NCI-H187 treated with DMSO at 0.1 percent for 48 hours (cell line): ENCODE data around the gene ZNF512B.

Experiments
- DNase-seq: peaks from one replicate; lab custom pipeline; 2025; lab: John Stamatoyannopoulos, UW

Gene ZNF512B

GRCh38 chr20:63950701-63951397 lies 18.9 kb downstream of the ZNF512B start:
- DNase-seq = no peak

DNA sequence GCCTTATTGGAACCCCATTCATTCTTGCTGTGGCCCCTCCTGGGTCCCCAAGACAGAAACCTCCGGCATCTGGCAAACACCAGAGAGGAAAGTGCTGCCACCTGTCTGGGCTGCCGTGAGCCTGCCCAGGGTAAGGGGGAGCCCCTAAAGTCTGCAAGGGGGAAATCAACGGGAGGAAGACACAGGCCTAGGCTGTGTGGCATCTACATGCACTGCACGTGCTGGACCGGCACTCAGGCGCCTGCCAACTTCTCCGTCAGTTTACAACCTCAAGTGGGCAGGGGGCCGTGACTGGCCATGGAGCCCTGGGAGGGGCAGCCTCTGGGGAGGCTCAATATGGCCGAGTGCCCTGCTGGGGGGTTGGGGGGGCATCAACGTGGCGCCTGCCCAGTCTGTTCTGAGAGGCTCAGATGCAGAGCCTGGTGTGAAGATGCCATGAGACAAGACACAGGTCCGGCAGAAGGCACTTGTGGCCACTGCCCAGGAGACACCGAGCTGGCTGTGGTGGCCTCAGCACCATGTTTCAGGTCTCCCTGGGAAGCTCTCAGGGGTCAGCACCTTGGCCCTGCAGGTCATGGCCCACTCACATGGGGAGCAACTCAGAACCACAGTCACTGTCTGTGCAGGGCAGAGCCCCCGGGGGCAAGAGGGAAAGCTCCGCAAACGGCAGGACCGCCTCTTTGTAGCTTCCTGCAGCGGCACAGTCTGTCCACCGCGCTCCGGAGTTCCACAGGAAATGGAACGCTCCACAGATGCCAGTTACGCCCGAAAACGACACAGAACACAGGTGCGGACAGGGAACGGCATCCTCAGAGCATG lies 21.9 kb downstream of the ZNF512B start:
- no peak for DNase-seq

DNA sequence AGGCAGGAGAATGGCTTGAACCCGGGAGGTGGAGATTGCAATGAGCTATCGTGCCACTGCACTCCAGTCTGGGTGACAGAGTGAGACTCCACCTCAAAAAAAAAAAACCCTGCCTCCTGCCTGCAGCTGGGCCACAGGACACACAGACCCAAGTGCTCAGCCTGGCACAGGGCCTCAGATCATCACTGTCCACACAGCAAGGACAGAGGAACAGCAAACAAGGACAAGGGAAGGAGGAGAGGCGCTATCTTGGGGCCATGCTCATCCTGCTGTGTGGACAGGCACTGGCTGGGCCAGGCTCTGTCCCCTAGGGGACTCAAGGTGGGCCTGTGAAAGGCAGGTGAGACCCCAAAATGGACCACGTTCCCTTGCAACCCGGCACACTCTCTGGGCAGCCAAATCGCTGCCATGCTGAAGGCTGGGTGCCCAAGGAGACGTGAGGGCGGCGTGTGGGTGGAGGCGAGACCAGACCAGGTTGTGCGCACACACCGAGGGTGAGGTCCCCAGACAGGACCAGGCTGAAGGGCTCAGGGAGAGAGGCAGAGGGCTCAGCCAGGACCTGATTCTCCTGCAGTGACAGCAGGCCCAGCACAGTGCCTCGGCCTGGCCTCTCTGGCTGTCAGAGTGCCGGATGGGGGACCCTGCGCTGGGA lies 22.6 kb downstream of the ZNF512B start:
- no peak for DNase-seq

DNA sequence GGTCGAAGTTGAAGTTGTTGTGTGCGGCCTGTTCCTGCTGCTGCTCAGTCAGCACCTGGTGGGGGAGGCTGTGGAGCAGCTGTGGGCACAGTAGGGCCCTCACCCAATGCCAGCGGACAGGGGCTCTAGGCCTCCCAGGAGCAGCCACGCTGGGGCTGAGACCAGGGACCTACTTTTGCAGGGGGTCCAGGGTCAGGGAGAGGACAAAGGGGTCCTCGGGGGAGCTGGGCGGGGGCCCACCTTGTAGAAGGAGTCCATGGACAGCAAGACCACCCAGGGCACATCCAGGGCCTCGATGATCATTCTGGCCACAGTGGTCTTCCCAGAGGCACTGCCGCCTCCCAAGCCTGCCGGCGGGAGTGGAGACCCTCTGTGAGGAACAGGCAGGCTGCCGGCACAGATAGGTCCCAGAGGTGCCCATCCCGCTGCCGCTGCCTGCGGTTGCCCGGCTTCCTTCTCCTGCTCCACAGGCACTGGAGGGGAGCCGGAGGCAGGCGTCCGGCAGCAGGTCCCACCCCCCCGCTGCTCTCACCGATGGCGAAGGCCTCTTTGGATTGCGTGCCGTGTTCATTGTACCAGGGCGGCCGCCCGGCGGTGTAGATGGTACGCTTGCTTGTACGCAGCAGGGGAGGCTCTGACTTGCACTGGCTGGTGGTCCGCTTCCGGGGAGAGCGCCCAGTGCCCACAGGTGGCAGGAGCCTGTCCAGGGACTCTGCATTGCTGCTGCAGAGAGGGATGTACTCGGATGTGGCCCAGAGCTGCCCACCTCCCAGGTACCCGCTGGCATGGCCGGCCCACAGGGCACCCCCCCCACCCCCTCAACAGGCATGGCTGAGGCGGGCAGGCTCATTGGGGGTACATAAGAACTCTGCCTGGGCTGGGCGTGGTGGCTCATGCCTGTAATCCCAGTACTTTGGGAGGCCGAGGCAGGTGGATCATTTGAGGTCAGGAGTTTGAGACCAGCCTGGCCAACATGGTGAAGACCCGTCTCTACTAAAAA lies 23.5 kb downstream of the ZNF512B start:
- DNase-seq = no peak

- DNase-seq = no peak
These were observed 24.6 kb downstream of the ZNF512B start for GRCh38 chr20:63945031-63945658.

- no peak for DNase-seq
These were observed 25.4 kb downstream of the ZNF512B start for GRCh38 chr20:63944078-63944941.

GRCh38 chr20:63943808-63944077 lies 26.0 kb downstream of the ZNF512B start:
- no peak for DNase-seq

DNA sequence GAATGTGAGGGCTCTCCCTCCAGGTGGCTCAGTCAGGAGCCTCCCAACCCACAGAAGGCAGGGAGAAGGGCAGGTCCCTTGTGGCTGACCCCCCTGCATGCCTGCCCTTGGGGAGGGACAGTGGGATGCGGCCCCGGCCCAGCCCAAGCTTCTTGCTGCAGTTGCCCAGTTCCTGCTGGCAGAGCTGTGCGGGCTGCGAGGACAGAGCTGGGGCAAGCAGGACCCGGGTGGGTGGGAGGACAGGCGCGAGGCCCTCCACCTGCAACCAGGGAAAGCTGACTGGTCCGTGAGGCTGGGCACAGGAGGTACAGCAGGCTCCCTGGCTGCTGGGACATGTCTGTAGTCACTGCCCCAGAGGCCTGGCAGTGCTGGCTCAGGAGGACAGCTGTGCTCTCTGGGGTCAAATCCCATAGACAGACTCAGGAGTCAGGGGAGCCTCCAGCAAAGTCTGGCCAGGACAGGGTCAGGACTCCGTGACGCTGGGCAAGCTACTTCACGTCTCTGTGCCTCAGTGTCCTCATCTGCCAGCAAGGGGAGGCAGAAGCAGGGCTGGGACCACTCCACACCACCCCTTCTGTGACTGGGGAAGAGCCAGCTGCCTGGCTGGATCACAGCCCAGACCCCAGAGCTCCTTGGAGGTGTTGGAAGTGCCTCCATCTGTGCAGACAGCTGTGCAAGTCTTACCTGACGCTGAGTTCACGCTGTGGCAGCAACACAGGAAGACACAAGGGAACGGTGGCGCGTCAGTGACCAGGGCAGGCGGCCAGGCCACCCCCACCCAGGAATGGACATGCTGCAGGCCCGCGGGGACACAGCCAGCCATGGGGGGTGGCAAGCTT lies 26.5 kb downstream of the ZNF512B start:
- DNase-seq = no peak

GRCh38 chr20:63942250-63942951 lies 27.3 kb downstream of the ZNF512B start:
- no peak for DNase-seq

DNA sequence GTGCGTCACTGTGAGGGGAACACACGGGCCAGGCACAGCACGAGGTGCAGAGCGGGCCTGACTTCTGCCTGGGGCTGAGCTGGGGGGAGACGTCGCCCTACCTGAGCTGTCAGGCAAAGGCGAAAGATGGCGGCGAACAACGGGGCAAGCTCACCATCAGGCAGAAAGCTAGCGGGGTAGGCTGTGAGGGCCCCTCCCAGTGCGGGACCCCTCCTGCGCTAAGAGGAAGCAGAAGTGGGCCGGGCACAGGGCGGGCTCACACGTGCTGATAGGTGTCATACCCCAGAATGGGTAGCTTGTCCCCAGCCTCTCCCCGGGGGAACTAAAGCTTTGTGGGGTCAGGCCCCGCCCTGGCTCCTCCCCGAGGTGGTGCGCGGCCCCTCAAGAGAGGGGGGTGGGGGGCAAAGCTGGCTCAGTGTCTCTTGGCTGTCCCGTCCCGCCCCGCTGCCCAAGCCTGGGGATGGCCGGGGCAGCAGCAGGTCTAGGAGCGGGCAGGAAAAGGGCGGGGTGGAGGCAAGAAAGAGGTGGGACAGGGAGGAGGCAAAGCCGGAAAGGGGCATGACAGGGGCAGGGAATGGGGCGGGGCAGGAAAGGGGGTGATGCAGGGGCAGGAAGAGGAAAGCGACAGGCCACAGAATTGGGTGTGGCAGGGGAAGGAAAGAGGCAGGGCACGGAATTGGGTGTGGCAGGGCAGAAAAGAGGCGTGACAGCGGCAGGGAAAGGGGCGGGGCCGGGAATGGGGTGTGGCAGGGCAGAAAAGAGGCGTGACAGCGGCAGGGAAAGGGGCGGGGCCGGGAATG lies 28.2 kb downstream of the ZNF512B start:
- DNase-seq = no peak

DNA sequence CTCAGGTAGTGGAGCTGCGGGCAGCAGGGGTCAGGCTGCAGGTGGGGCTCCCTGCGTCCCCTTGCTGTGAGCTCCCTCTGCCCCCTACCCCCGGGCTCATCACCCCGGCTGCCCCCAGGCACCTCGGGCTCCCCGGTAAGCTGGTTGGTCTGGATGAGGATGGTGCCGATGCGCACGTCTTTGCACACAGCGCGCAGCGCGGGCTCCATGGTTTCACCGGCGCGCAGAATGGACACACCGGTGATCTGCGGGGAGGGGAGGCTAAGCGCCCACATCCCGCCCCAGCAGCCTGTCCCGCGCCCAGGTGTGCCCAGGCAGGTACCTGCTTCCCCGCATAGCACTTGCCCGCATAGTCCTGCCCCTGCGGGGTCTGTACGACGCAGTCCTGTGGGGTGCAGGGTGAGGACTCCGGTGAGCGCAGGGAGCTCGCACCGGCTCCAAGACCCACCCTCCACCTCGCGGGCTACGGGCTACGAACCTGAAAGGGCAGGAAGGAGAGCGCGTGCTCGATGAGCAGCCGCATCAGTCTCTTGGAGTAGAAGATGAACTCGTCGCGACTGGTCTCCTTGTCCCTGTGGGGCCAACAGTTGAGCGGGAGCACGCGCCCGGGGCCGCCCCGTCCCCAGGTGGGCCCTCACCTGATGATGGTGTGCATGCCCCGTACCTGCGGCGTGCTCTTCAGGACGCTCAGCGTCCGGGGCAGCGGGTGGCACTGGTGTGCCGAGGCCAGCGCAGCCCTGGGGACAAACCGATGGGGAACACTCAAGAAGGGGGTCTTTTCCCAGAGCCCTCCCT lies 29.1 kb downstream of the ZNF512B start:
- DNase-seq = no peak

DNA sequence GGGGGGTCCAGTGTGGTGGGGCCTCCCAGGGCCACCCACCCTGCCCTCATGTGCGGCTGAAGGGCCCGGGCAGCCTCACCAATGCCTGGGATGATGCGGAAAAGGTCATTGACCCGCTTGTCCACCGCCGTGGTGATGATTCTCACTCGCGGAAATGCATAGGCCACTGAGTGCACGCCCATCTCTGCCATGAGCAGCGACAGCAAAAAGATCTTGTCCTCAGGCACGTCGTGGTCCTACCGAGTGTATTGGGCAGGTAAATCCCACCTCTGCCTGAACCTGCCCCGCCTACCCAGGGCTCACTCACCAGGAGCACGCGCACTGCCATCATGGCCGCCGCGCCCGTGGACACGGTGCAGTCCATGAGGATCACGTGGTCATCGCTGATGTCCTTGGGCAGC lies 29.7 kb downstream of the ZNF512B start:
- no peak for DNase-seq

DNA sequence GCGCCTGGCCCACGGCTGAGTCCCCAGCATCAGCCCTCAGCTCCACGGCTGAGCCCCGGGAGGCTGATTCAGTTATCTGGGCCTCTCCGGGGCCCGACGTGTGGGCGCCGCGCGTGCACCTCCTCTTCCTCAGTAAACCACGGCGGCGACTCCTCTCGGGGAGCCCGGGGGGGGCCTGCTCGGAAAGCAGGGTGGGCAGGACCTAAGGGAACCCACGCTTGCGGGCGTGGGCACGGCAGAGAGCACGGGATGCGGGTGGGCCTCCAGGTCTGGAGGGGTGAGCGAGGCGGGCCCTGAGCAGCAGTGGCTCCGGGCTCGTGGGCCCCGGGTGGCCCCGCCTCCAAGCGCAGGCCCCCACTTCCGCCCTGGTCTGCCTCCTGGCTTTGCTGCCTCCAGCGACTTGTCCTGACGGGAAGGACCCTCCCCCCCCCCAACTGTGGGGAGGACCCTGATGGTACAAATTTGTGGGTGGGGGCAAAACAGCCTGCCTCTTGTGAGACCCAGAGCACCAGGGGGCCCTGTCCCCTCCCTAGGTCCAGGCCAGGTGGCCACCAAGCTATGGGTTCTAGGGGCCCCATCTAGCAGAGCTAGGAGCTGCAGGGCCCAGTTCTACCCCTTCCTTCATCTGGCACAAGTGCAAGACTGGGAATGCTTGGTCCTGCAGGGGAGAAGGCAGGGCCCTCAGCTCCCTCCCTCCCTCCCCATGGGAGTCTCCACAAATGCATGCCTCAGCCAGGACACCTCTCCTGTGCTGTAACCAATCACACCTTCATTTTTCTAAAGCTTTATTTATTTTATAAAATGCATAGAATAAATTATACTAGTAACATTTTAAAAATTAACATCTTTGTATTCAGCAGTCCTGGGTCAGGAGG lies 30.4 kb downstream of the ZNF512B start:
- no peak for DNase-seq

GRCh38 chr20:63937596-63937995 lies 32.1 kb downstream of the ZNF512B start:
- no peak for DNase-seq

DNA sequence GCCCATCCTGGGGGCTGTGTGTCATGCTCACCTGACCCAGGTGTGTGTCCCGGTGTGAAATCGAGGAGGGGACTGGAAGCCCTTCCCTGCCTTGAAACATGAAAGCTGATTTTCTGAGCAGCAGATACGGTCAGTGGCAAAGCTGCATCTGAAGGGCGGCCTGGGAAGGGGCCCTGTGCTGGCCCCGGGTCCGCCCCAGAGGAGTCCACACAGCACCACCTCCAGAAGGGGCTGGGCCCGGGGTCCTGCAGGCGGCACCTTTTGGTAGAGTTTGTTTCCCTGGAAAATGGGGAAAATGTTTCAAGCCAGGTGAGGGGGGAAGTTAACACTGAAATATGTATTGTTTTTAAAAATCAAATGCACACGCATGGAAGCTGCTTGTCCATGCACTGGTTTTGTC lies 34.3 kb downstream of the ZNF512B start:
- no peak for DNase-seq
